ENCODE data around the gene TBC1D3. TPM values are rescaled to one million over a fixed set of nuclear protein-coding genes. Genes with fewer than 3 reads are reported as not detected.
"Not testable (repeated sequence)": the region's sequence is repeated elsewhere in the genome, so short reads cannot be mapped to it uniquely, and the experiment has no call there.

Gene TBC1D3
- not detected for polyA plus RNA-seq (2012; ENCODE audit: insufficient read length, low read depth)

DNA sequence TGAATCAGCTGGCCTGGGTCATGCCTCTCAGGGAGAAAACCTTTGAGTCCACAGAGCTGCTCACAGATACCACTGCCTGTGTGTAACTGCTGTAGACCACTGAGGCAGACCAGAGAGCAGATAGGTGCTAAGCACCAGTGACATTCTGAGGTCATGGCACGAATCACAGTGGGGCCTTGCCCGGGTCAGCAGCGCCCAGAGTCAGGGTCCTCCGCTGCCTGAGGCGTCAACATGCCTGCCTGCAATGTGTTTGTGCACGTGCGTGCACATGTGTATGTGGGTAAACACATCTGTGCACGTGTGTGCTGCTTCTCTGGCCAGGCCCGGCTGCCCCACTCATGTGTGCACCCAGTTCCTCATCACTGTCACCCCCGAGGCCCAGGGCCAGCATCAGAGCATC, at the start of gene TBC1D3:
Gene TBC1D3, minus strand, starts transcription at position 101 of the 400 bp plus-strand sequence. CDS start 1,526 bp downstream, outside the sequence.
- TF ChIP-seq POLR2AphosphoS5 (IDR thresholded peaks at IDR 0.05; ENCODE audit: low read depth, low read length); FOXP2 (optimal IDR thresholded peaks at IDR 0.05; ENCODE audit: borderline replicate concordance, extremely low read depth, extremely low read length, insufficient read depth): not testable (repeated sequence)
- TF ChIP-seq, protein P1, sequence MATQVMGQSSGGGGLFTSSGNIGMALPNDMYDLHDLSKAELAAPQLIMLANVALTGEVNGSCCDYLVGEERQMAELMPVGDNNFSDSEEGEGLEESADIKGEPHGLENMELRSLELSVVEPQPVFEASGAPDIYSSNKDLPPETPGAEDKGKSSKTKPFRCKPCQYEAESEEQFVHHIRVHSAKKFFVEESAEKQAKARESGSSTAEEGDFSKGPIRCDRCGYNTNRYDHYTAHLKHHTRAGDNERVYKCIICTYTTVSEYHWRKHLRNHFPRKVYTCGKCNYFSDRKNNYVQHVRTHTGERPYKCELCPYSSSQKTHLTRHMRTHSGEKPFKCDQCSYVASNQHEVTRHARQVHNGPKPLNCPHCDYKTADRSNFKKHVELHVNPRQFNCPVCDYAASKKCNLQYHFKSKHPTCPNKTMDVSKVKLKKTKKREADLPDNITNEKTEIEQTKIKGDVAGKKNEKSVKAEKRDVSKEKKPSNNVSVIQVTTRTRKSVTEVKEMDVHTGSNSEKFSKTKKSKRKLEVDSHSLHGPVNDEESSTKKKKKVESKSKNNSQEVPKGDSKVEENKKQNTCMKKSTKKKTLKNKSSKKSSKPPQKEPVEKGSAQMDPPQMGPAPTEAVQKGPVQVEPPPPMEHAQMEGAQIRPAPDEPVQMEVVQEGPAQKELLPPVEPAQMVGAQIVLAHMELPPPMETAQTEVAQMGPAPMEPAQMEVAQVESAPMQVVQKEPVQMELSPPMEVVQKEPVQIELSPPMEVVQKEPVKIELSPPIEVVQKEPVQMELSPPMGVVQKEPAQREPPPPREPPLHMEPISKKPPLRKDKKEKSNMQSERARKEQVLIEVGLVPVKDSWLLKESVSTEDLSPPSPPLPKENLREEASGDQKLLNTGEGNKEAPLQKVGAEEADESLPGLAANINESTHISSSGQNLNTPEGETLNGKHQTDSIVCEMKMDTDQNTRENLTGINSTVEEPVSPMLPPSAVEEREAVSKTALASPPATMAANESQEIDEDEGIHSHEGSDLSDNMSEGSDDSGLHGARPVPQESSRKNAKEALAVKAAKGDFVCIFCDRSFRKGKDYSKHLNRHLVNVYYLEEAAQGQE (IDR thresholded peaks at IDR 0.05; ENCODE audit: insufficient read depth in 1 of 2, low read depth in 2 of 2, low read length in 2 of 2), result not testable (repeated sequence)

All from PFSK-1 (cell line).